Panc1 (cell line): ENCODE results near the gene C1orf87.

ENCODE experiments used
- CTCF ChIP-seq: fragments of 450-650 bp; IDR thresholded peaks from 2 replicates; pipeline ENCODE4 v1.5.1; 2017; ENCODE audit warnings: mild to moderate bottlenecking
- POLR2AphosphoS5 ChIP-seq: IDR thresholded peaks from 2 replicates; pipeline ENCODE4 v1.6.1; 2012; ENCODE audit warnings: mild to moderate bottlenecking, low read depth, low read length, moderate library complexity
- REST ChIP-seq, 2 experiments: IDR thresholded peaks; 2 replicates each; pipeline ENCODE4 v1.6.1; 2011 to 2012; ENCODE audit warnings: low read depth in 2 of 2, control low read depth in 1 of 2, low read length in 1 of 2, mild to moderate bottlenecking in 1 of 2, moderate library complexity in 1 of 2; ENCODE audit not compliant: insufficient read depth in 1 of 2
- SIN3A ChIP-seq: IDR thresholded peaks from 2 replicates; pipeline ENCODE4 v1.6.1; 2012; ENCODE audit warnings: low read depth, mild to moderate bottlenecking, low read length, moderate library complexity, borderline replicate concordance; ENCODE audit not compliant: insufficient read depth
- TCF7L2 ChIP-seq: IDR thresholded peaks from 2 replicates; pipeline ENCODE4 v1.6.1; 2011; ENCODE audit warnings: mild to moderate bottlenecking, low read depth, low read length, inconsistent platforms

GRCh38 chr1:59999746-60000145 lies 73.8 kb downstream of the C1orf87 start:
- TF ChIP-seq CTCF (no peak), POLR2AphosphoS5 (no peak), REST (IDR thresholded peaks at IDR 0.05; ENCODE audit: insufficient read depth in 1 of 2, low read depth in 2 of 2, low read length in 1 of 2) (no peak), SIN3A (no peak), TCF7L2 (no peak)
